Activated T-cell treated with anti-CD3 and anti-CD28 coated beads for 1 hour (primary cell): ENCODE results near the gene SUSD3.
"Not testable (repeated sequence)": the region's sequence is repeated elsewhere in the genome, so short reads cannot be mapped to it uniquely, and the experiment has no call there.

ENCODE experiments used
- DNase-seq: peaks from one replicate; pipeline ENCODE4 v3.0.0-alpha.2; 2020; ENCODE audit warnings: low read depth

SUSD3 gene

DNA sequence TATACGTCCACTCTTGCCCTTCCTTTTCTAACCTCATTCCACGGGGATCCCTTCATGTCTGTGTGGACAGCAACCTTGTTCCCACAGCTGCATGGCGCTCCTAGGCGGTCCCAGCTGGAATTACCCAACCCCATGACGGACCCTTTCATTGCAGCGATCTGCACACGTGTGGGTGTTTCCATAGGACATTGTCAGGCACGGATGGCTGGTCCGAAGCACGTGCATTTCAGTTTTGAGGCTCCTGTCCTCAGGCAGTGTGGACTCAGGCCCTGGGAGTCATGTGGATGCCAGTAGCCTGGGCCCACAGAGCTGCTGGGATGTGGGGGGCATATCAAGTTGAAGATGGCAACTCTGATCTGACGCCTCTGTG is 52.5 kb downstream of the SUSD3 start:
- DNase-seq: no peak

DNA sequence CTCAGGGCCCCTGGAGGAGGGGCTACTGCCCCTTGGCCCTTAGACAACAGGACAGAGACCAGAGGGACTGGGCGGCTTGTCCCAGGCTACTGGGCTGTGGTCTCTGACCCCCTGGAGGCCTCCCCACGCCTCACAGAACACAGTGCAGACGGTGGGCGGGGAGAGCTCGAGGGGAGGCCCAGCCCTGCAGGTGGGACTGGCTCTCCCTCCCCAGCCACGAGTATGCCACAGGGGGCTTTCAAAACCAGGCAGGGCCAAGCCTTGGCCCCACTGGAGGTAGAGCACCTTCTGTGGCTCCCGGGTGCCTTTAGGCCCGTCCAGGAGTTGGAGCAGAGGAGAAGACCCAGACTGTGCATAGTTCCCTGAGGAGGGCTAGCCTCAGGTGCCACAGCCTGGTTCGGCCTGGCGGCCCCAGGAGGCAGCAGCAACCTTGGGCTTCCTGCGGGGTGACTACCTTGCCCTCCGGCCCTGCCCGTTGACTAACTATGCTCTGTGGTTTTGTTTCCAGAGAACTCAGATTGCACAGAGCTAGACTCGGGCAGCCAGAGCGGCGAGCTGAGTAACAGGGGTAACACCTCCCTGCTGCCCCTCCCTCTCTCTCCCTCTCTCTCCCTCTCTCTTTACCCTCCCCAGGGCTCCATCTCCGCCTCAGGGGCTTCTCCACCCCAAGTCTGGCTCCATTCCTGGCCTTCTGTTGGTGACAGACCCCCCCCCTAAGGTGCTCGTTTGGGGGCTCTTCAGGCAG is 53.0 kb downstream of the SUSD3 start:
- DNase-seq: no peak

DNA sequence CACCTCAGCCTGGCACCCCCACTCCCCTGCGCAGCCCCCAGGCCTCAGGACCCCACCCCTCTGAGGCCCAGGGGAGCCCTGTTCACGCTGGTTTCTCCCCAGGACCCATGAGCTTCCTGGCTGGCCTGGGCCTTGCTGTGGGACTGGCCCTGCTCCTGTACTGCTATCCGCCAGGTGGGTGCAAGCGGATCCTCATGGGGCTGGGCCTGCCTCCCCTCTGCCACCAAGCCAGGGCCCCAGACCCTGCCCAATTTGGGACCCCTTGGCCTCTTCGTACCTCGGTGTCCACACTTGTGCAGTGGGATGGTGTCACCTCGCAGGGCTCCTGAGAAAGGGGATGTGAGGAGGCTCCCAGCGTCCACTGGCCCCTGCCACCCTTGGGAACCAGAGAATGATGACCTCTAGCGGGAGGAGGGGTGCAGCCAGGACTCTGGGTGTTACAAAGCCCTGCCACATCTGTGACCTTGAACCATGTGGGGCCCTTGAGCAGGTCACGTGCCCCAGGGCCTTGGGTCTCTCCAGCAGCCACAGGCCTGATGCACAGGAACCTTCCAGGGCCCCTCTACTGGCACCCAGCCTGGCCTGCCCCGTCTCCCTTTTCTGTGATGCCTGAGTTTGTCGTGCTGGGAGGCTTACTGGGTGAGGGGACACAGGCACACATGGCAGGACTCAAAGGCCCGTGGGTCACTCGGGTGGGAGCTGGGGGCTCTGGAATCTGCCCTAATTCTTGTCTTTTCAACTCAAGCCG is 53.8 kb downstream of the SUSD3 start:
- no peak for DNase-seq

DNA sequence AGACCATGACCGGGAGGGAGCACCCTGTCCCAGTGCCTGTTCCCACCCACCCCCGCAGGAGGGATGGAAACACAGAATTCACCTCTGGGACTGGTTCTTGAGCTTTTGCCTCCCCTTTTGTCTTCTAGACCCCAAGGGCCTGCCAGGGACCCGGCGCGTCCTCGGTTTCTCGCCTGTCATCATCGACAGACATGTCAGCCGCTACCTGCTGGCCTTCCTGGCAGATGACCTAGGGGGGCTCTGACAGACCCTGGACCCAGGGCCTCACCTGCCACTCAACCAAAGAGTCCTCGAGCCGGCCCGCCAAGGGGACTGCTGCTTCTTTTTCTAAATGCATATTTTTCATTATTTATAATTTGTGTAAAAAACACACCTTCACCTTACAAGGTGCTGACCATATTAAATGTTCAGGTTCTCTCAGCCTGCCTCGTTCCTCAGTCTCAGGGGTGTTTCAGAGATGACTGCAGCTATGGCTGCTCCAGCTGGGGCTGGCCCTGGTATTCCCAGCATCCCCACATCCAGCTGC is 54.4 kb downstream of the SUSD3 start:
- no peak for DNase-seq

DNA sequence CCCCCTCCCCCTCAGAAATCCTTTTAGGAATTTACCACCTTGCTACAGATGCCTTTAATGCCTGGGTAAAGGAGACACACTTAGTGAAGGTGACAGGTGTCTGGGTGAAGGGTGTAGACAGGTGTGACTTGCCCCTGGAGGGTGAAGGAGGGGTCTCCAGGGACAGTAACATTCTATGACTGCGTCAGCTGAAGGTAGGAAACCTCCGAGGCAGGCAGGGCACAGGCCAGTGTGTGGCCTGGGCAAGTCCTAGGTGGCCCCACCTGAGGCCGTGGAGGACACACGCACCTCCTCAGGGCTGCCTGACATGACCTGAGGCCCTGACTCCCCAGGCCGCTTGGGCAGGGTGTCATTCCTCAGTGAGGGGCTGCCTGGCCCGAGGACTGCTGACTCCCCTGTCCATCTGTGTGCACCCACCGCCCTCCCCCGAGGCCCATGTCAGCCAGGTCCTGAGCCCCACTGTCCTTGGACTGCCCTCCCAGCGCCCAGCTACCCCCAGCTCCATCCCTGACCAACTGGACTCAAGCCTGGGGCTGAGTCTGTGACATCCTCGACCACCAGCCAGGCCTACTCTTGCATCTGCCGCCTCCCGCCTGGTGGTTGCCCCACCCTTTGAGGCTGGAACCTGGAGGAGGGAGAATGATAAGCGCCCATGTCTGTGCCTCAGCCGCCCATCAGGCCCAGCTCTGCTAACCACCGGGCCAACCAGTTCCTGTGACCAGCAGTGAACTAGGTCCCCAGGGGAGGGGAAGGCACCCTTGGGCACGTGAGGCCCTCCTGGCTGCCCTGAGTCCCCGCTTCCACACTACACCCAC is 55.9 kb downstream of the SUSD3 start:
- no peak for DNase-seq

DNA sequence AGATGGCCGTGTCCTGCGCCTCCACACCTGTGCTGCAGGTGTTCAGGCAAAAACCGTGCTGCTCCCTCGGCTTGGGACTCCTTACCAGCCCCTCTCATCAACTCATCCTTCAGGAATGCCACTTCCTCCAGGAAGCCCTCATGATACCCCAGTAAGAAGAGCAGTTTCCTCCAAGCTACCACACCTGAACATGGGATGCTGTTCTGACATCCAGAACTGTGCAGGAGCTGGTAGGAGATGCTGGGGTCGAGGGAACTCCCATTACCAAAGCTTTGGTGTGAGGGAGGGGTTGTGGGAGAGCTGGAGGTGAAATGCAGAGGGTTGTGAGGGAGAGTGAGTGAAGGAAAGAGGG is 56.5 kb downstream of the SUSD3 start:
- no peak for DNase-seq

DNA sequence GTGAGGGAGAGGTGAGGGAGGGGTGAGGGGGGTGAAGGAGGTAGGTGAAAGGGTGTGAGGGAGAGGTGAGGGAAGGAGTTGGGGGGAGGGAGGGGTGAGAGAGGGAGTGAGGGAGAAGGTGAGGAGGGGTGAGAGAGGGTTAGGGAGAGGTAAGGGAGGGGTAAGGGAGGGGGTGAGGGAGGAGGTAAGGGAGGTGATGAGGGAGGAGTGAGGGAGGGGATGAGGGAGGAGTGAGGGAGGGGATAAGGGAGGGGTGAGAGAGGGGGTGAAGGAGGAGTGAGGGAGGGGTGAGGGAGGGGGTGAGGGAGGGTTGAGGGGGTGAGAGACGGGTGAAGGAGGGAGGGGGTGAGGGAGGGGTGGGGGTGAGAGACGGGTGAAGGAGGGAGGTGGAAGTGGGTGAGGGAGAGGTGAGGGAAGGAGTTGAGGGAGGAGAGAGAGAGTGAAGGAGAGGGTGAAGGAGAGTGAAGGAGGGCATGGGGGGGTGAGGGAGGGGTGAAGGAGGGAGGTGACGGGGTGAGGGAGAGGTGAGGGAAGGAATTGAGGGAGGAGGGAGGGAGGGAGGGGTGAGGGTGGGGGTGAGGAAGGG is 57.1 kb downstream of the SUSD3 start:
- no peak for DNase-seq

DNA sequence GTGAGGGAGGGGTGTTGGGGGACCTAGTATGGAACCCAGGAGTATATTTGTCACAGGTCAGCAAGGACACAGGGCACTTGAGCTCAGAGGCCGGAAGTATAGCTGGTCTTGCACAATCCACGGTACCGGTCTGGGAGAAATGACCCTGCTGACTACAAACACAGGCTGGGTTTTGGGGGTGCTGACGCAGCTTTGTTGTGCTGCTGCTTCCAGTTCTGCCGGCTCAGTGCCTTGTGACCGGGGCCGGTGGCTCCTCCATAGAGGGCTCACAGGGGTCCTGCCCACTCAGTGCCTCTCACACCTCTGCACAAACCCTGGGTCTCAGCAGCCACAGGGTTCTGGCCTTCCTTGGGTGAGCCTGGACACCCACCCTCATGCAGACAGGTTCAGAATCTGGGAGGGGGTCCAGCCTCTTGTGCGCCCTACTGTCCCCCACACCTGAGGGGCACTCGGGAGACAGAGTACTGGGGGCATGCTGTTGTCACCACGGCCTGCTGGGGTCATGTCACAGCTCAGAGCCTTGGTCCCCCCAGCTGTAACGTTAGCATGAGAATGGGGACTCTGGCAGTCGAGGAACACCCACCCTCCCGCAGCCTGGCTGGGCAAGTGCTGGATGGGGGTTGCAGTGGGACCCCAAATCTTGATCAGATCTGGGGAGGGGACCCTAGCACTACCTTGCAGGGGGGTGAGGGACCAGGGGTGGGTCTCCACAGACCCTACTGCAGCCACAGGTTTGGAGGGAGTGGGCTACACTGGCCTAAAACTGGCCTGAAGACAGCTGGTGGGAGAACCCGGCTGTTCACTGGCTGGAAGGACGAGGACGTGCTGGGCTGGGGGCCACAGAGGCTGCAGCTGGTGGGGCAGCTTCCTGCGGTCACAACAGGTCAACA is 57.8 kb downstream of the SUSD3 start:
- DNase-seq: no peak

DNA sequence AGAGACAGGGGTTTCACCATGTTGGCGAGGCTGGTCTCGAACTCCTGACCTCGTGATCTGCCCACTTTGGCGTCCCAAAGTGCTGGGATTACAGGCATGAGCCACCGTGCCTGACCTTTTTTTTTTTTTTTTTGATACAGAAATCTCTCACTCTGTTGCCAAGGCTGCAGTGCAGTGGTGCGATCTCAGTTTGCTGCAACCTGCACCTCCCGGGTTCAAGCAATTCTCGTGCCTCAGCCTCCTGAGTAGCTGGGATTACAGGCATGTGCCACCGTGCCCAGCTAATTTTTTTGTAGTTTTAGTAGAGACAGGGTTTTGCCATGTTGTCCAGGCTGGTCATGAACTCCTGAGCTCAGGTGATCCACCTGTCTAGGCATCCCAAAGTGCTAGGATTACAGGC is 59.0 kb downstream of the SUSD3 start:
- not testable (repeated sequence) for DNase-seq

DNA sequence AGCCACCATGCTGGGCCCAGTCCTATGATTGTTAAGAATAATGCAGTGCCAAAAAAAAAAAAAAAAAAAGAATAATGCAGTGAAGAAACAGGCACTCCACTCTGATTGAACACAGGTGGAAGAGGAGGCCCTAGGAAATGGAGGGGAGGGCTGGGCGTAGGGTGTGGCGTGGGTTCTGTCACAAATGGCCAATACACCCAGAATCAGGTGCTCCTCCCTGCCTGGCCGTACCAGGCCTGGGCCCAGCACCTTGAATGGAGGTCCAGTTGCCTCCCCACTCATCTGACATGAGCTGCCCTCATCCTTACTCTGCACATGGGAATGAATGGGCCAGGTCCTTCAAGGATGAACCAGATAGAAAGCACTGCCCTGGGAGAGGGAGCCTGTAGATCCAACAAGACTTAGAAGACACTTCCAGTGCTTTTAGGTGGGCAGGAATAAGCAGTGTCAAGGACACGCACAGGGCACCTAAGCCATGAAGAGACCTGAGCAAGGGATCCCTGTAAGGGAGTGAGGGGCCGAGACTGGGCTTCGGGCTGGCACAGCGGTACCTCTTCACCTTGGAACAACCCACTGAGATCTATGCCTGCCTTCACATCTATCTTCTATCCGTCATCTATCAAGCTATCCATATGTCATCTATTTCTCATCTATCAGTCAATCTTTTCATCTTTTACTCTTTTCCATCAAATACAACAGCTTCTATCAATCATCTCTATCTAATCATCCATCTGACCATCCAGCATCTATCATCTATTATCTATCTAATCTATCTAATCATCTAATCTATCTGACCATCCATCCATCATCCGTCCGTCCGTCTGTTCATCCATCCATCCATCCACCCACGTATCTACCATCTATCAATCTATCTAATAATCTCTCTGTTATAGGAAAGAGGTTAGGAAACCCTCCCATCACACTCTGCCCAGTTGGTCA is 59.7 kb downstream of the SUSD3 start:
- DNase-seq: no peak

DNA sequence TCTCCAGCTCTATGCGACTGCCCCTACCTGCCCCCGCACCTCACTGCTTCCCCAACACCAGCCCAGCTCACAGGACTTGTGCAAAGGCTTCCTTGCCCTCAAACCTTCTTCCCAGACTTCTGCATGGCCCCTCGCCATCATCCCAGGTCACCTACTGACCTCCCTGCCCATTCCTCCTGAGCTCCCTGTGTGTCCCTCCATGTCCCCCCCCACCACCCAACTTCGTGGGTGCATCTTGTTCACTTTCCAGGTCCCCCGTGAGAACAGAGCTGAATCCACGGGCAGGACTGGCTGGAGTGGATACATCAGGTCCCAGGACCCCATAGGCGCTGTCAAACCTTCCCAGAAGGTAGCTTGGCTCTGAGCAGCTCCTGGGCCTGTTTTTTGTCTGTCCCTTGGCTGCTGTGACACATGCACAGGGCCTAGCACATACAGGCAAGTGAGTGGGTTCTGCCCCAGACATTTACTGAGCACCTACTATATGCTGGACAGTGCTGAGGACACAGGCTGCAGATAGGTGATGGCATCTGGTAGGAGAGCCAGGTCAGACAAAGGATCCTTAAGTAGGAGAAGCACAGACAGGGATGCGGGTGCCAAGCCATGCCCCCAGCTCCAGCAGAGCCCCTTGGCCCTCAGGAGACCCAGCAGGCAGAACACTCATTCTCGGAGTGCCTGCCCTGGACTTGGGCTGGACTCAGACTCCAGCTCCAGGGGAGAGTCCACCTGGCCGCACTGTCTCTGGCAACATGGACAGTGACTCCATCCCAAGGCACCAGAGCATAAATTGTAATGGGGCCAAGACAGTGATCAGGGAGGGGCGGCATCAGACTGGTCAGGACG is 60.6 kb downstream of the SUSD3 start:
- DNase-seq: no peak

DNA sequence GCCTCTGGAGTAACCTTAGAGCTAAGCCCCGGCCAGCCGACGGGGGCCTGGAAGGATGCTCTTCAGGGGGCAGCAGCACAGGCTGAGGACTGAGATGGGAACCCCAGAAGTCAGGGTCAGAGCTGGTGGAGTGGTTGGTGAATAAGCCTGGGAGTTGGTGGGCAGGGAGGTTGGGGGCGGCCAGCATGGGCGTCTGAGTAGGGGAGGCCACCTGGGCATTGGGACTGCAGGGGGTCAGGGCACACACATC is 61.1 kb downstream of the SUSD3 start:
- no peak for DNase-seq

DNA sequence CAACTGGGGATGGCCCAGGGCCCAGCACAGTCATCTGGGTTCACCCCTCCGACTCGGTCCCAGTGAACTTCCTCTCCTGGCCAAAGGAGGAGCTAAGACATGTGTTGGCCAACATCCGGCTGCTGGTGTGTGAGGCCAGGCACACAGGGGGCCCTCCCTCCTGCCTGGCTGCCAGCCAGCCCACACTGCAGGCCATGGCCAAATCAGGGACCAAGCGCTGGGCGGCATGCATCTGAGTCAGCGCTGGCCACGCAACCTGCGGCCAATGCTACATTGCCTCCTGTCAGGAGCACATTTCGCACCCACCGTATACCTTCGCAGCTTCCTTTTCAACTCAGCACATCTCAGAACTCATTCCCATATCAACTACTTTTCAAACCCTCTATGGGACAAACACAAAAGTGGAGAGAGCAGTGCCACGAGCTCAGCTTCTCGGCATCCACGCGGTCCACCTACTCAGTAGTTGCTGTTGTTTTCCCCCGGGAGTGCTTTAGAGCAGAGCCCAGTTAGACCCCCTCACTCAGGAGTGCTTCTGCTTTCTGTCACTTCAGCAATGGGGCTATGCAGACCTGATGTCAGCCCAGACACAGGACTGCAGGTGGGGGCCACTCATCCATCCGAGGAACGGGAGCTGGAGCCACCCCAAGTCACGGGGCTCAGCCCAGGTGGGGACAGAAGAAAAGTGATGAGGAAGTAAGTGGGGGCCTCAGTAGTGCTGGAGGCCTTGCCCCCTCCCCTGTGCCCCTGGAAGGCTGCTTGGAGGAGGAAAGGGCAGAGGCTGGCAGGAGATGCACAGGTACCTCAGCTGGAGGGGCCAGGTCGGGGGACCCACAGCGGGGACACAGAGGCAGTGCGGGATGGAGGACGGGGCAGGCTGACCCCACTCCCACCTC is 61.7 kb downstream of the SUSD3 start:
- DNase-seq: no peak

DNA sequence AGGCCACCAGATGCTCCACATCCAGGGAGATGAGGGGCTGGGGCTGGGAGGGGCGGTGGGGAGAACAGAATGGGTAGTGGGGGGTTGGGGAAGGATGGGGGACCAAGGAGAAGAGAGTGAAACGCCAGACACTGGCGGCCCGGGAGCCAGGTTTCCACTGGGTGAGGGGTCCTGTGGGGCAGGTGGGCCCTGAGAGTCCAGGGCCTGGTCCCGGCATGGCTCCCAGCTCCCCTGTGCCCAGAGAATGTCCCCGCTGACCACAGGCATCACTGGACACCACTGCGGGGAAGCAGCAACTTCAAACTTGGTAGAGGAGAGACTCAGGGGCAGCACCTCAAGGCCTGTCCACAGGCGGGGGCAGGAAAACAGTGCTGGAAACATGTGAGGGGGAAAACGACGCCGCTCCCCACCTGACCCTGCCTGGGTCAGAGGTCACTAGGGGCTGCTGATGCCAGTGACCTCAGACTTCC is 62.4 kb downstream of the SUSD3 start:
- DNase-seq: no peak

DNA sequence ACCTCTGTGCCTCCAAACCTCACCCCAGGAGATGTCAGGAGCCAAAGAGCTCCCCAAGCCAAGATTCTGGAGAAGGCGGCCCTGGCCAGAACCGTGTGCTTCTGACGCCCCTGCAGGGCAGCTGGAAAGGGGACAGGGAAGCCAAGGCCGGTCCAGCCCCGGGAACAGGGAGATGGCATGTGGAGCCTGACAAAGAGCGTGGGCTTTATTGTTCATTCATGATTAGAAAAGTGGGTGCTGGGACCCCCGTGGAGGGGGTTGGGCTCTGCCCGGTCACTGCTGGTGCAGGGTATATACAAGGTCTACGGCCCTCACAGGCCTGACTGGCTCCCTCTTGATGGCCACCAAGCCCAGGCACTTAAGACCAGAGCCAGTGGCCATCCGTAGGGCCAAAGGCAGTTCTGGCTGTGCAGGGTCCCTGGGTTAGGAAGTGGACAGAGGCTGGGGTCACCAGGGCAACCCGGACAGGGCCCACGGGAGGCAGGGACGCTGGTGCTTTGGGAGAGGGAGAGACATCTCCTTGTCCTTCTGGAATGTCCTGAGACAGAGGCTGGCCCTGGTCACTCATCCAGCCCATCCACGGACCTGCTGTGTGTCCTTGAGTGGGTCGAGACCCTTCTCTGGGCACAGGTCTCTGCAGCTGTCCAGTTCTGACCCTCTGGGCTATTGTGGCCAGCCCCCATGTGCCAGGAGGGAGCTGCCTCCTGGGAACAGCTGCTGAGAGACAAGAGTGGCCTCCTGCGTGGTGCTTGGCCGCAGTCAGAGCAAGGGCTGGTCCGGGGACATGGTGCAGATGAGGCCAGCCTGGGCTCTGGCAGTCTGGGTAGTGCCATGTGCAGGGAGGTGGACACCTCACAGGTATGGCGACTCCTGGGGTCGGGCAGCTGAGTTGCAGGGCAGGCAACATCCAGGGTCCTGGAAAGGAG is 63.1 kb downstream of the SUSD3 start:
- no peak for DNase-seq

DNA sequence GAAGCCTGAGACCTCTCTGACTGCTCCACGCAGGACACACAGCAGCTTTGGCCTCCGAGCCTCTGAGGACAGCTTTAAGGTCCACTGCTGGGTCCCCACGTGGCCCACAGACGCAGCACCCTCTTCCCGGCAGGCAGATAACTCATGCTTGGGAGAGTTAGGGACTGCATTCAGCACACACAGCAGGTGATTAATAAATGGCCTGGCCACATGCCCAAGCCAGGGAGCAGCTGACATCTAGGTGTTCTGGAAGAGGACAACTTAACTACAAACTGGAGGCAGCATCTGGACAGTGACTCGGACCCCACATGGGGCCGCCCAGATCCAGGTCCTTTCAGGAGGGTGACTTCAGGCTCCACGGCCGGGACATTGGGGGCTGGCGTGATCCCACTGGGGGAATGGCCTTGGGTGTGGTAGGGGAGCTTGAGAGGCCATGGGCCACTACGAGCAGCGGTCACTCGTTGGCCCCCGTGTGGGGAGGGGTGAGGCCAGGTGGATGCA is 64.3 kb downstream of the SUSD3 start:
- DNase-seq: no peak
